GF-D8 (cell line): ENCODE data around the gene NUDT3.

Experiments
- DNase-seq: peaks from one replicate; lab custom pipeline; 2025; lab: John Stamatoyannopoulos, UW

Gene NUDT3

DNA sequence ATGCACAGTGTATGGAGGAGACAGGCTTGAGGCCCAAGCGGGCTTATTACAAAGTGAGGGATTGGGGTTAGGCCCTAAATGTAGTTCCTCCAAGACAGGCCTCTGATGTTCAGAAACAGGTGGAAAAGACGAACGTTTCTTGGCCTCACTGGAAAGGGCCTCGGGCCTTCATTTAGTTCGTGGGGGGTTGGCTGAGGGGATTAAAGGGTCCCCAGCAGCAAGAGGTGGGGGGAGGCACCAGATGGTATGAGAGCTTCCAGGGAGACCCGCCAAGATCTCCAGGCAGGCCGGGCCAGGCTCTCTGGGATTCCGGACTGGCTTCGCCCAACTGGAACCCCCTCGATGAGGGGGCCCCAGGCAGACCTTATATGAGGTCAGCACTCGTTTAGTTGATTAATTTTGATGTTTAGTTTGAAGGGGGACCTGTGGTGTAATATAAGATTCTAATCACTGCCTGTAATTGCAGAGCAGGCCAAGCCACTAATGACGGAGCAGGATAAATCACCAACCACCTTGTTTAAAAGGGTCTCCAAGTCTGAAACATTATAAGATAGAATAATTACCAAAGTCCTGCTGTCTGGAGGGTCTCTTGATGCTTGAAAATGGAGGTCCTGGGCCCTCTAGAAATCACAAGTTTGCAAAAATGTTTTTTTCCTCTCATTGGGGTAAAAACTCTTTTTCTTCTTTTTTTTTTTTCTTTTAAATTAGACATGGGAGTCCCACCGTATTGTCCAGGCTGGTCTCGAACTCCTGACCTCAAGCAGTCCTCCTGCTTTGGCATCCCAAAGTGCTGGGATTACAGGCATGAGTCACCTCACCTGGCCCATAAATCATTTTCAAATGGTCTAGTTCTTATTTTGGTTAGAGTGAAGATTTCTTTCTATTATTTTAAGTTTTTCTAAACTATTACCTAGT is 153.6 kb downstream of the NUDT3 start:
- no peak for DNase-seq

DNA sequence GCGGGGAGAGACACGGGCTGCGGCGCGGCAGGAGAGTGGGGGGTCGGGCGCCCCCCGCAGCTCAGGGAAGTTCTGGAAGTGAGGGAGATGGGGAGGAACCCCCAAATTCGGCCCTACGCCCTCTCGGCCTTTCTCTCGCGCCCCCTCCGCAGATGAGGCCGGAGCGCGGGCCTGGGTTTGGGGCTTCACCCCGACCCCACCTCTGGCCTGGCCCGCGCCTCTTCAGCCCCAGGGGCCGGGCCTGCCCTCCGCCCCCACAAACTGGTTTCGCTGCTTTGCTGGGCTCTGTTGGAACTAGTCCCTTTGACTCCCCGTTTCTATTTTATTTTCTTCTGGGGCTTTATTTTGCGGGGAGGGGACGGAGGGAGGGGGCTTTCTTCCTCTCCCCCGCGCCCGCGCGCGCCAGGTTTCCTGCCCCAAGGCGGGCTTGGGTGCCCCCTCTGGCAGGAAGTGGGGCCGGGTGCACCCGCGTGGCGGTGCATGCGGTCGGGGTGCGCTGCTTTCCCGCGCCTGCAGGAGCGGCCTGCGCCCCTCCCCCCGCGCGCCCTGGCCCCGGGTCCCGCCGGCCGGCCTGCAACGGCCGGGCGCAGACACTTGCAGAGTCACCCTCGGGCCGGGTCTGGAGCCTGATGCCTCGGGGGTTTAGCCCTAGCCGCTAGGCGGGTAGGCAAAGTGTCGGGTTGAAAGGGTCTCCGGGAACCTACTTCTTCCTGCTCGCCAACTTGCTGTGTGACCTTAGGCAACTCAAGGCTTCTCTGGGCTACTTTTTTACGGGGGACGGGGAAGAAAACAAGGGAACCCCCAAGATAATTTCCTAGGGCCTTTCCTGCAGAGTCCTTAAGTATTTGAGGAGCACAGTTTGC is 154.5 kb downstream of the NUDT3 start:
- peak; percentile 33 for DNase-seq

DNA sequence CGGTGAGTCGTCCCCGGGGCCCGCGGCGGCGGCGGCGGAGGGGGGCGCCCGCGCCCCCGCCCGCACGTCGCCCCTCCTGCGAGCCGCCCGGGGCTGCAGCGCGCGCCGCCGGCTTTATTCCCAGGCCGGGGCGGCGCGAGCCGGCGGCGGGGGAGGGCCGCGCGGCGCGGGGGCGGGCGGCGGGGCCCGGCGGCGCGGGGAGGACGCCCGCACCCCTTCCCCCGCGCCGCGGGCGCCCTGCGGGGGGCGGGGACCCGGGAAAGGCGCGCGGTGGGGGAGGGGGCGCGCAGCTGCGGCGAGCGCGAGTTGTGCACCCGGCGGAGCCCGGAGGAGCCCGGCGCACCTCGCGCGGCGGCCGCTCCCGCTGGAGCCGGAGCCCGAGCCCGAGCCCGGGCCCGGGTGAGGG is 155.2 kb downstream of the NUDT3 start:
- no peak for DNase-seq

DNA sequence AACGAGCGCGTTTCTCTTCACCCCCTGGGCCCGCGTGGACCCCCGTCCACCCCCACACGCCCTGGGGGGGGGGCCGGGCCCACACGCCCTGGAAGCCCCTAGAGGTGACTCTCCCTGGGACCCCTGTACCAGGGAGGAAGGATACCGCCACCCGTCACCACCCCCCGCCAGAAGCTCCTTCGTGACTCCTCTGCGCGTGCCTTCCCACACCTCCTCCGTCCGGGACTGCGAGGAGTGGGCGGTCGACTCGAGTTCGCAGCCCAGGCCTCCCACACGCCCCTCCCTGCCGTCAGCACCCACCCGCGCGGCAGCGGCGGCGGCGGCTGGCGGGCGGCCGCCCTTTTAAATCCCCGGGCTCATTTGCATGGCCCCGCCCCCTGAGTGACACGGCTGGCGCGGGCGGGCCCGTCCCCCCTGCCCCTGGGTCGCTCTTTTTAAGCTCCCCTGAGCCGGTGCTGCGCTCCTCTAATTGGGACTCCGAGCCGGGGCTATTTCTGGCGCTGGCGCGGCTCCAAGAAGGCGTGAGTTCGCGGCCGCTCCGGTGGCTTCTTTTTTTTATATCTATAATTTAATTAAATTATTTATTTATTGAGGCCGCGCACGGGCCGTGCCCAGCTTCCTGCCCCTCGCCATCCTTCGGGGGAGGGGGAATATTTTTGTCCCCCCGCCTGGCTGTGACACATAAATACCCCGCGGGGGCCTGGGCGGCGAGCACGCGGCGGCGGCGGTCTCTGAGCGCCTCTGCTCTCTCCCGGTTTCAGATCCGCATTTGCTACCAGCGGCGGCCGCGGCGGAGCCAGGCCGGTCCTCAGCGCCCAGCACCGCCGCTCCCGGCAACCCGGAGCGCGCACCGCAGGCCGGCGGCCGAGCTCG is 155.8 kb downstream of the NUDT3 start, which contains the start of gene HMGA1:
Gene HMGA1 (plus strand): TSS at position 431 of the 873 bp plus-strand sequence. CDS start 3,908 bp downstream, outside the sequence.
- DNase-seq, result peak; percentile 81

DNA sequence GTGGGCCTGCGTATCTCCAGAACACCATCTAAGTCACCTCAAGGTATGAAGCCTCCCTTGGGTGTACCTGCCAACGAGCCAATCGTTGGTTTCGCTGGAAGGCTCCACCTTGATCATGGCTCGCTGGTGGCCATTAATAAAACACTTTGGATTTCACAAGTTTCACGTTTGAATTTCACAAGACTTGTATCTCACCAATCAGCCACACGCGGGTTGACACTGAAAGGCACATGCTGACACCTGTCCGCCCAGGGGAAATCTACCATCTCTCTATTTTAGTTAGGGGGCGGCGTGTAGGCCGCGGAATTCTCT is 156.4 kb downstream of the NUDT3 start:
- peak; percentile 41 for DNase-seq

DNA sequence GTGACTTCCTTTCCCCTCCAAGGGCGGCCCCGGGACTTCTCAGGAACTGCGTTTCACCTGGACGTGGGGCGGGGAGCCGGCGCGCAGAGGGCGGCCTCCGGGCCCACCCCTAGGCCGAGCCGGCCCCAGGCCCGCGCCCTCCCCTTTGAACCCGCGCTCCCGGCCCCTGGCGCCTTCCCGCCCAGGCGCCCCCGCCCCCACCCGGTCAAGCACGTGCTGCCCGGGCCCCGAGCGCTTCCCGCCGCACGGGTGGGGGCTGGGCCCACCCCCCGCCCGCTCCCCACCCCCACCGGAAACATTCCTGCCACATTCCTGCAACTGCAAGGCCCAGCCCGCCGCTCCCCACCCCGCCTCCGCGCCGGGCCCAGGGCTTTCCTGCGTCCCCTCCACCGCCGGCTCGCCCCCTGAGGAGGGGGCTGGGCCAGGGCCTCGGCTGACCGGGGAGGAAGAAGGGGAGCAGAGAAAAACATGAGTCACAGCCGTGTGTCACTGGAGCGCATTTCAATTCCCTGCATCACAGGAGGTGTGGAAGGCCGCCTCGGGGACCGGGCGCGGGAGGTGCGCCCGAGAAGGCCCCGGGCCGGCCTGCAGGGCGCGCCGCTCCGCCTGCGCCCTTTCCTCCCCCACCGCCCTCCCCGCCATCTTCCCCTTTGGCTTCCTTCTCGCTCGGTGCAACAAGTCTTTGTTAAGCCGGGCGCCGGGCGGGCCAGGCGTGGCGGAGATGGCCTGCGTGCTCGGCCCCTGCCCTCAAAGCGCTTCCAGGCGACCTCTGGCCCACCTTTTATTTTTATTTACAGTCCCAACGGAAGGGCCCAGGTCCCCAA is 156.9 kb downstream of the NUDT3 start:
- no peak for DNase-seq

DNA sequence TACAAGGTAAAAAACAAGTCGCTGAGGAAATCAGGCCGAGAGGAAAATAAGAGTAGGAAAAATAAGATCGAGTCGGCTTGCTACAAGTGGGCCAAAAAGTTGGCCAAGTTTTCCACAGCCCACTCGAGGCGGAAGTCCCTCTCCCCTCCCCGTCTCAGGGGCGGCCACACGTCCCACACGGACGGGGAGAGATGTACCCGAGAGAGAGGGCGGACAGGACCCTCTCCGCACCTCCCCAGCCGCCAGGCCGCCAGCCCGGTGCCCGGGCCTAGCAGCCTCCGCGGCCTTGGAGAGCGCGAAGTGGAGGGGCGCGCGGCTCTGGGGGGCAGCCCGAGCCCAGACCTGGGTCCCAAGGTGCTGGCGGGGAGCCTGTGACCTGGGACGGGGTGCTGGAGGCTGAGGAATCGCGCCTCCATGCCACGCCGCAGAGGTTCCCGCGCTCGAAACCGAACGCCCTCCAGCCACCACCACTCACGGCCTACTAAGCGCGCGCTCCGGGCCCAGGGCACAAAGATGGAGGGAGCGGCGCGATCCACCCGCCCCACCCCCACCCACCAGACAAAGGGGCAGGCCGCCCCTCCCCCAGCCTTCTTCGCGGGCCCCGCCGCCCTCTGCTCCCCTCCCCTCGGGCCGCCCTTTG is 157.7 kb downstream of the NUDT3 start:
- no peak for DNase-seq

DNA sequence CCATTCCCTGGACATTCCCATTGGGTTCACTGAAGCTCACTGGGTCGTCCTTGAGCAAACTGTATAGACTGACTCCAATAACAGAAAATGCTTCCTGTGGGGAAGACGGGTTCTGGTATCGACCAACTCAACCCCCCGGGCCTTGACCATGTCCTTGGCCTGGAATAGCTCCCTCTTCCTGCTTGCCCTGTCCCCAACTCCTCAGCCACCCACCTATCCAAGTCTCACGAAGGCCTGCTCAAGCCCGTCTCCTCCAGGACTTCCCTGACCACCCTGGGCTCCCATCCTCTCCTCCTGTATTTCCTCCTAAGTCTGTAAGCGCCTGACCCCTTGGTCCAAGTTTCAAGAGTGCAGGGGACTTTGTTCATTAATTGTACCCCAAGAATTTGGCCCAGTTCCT is 158.6 kb downstream of the NUDT3 start:
- no peak for DNase-seq

DNA sequence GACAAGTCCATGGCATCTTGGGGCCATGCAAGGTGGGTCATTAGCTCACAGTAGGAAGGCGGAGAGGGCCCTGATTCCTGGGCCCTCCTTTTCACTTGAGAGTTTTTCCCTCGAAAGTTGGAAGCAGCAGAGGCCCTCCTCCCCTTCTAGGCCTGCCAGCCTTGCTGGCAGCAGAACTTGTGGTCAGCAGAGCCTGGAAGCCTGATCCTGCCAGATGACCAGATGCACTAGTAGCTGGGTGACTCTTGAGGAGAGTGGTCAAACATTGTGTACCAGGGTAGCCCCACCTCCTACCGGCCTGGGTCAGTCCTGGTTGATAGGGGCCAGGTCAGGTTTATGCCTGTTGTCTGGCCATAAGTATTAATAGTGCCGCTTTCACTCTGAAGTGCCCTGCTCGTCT is 159.6 kb downstream of the NUDT3 start:
- DNase-seq, result no peak

DNA sequence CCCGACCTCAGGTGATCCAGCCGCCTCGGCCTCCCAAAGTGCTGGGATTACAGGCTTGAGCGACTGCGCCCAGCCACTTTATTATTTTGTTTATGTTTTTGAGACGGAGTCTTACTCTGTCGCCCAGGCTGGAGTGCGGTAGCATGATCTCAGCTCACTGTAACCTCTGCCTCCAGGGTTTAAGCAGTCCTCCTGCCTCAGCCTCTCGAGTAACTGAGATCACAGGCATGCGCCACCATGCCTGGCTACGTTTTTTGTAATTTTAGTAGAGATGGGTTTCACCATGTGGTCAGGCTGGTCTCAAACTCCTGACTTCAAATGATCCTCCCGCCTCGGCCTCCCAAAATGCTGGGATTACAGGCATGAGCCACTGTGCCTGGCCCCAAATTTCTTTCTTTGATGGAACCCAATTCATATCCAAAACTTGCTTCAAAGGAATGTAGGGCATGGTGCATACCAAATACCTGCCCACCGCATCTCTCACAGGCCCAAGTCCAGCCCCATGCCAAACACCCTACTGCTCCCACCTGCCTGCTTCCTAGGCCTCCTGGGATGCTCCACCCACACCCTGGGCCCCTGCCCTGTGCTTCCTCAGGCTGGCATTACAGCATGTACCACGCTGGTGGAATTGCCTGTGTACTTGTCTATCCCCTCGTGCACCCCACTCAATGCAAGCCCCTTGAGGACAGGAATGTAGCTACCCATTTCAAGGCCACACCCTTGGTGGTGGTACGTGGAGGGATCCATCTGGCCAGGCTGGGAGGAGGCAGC is 160.7 kb downstream of the NUDT3 start:
- no peak for DNase-seq

DNA sequence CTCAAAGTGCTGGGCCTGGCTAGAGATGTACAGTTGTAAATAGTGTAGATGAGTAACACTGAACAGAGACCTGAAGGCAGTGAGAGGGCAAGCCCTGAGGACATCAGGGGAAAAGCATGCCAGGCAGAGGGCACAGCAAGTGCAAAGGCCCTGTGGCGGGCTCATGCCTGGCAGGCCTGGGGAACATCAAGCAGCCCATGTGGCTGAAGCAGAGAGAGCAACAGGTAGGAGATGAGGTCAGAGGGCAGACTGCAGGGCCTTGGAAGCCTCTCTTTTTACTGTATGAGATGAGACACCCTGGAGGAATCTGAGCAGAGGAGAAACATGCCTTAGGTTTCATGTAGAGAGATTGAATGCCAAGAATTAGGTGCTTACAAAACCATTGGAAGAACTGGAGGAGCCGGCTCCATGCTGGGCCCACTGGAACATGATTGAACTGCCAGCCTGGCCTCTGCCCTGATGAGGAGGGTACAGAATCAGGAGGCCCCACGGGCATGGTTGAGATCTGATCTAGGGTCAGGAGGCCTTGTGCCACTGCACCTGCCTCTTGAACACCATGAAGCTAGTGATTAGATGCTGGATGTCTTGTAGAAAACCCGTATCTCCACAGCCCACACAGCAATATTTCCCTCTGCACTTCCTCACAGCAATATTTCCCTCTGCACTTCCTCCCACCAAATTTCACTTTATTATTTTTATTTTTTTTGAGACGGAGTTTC is 161.7 kb downstream of the NUDT3 start:
- DNase-seq, result no peak

DNA sequence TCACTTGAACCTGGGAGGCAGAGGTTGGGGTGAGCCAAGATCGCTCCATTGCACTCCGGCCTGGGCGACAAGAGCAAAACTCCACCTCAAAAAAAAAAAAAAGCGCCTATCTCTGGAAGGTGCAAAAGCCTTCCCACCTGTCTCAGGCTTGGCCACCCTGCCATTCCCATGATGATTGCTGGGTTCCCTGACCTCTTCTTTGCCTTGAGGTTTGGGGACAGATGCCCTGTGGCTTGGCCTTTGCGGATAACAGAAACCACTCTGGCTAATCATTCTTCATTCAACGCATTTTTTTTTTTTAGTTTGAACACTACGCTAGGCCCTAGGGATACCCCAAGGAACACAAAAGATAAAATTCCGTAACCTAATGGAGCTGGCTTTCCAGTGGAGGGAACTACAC is 162.6 kb downstream of the NUDT3 start:
- no peak for DNase-seq
